ENCODE results near the gene CYP17A1.

DNA sequence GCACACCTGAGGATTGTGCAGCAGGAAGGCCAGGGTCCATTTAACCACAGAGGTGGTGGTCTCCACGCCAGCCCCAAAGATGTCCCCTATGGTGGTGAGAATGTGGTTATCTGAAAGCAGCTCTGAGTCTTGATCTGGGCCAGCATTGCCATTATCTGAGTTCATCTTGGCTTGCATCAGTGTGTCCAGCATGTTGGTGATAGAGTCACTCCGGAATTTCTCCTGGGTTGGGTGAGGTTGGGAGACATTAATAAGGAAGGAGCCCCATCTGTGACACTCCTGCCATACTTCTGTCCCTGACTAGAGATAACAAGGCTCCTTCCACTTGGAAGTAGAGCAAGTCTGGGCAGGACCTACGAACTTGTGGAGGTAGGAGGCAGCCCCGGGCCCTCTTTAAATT is 4.2 kb downstream of the CYP17A1 start:
- TF ChIP-seq POLR2AphosphoS5 (IDR thresholded peaks at IDR 0.05; ENCODE audit: low read depth) (no peak), EZH2 (IDR thresholded peaks at IDR 0.05; ENCODE audit: low read depth, unreplicated experiment) (no peak)
- TF ChIP-seq, protein P1, sequence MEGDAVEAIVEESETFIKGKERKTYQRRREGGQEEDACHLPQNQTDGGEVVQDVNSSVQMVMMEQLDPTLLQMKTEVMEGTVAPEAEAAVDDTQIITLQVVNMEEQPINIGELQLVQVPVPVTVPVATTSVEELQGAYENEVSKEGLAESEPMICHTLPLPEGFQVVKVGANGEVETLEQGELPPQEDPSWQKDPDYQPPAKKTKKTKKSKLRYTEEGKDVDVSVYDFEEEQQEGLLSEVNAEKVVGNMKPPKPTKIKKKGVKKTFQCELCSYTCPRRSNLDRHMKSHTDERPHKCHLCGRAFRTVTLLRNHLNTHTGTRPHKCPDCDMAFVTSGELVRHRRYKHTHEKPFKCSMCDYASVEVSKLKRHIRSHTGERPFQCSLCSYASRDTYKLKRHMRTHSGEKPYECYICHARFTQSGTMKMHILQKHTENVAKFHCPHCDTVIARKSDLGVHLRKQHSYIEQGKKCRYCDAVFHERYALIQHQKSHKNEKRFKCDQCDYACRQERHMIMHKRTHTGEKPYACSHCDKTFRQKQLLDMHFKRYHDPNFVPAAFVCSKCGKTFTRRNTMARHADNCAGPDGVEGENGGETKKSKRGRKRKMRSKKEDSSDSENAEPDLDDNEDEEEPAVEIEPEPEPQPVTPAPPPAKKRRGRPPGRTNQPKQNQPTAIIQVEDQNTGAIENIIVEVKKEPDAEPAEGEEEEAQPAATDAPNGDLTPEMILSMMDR (conservative IDR thresholded peaks at IDR 0.05; ENCODE audit: low read depth in 2 of 2): no peak
